ENCODE results near the gene NECAB3. TPM values are rescaled to one million over a fixed set of nuclear protein-coding genes. Genes with fewer than 3 reads are reported as not detected.
"Not testable (repeated sequence)": the region's sequence is repeated elsewhere in the genome, so short reads cannot be mapped to it uniquely, and the experiment has no call there.

The NECAB3 gene
- total RNA-seq, 1 donor from 2014 or later, result 26.9 TPM

- TF ChIP-seq CTCF (conservative IDR thresholded peaks at IDR 0.05; ENCODE audit: low read depth, low read length), result no peak
- H3K4me3 ChIP-seq (ENCODE audit: low read depth, low read length), result no peak overlapping the region
- DNase-seq (ENCODE audit: low read depth), result no peak
Observed at GRCh38 chr20:33651562-33652048, 22.6 kb downstream of the NECAB3 start.

GRCh38 chr20:33650753-33651561 lies 23.3 kb downstream of the NECAB3 start:
- TF ChIP-seq CTCF (conservative IDR thresholded peaks at IDR 0.05; ENCODE audit: low read depth, low read length), result no peak
- no peak overlapping the region for H3K4me3 ChIP-seq (ENCODE audit: low read depth, low read length)
- DNase-seq (ENCODE audit: low read depth), result no peak

GRCh38 chr20:33650111-33650752 lies 24.0 kb downstream of the NECAB3 start:
- TF ChIP-seq CTCF (conservative IDR thresholded peaks at IDR 0.05; ENCODE audit: low read depth, low read length), result no peak
- no peak overlapping the region for H3K4me3 ChIP-seq (ENCODE audit: low read depth, low read length)
- DNase-seq (ENCODE audit: low read depth), result no peak

- no peak for TF ChIP-seq CTCF (conservative IDR thresholded peaks at IDR 0.05; ENCODE audit: low read depth, low read length)
- no peak for DNase-seq (ENCODE audit: low read depth)
- no peak overlapping the region for H3K4me3 ChIP-seq (ENCODE audit: low read depth, low read length)
Observed at GRCh38 chr20:33649201-33649681, 25.0 kb downstream of the NECAB3 start.

GRCh38 chr20:33648396-33649004 lies 25.7 kb downstream of the NECAB3 start:
- DNase-seq (ENCODE audit: low read depth), result no peak
- no peak overlapping the region for H3K4me3 ChIP-seq (ENCODE audit: low read depth, low read length)
- no peak for TF ChIP-seq CTCF (conservative IDR thresholded peaks at IDR 0.05; ENCODE audit: low read depth, low read length)

GRCh38 chr20:33647603-33648395 lies 26.4 kb downstream of the NECAB3 start:
- no peak overlapping the region for H3K4me3 ChIP-seq (ENCODE audit: low read depth, low read length)
- no peak for TF ChIP-seq CTCF (conservative IDR thresholded peaks at IDR 0.05; ENCODE audit: low read depth, low read length)
- DNase-seq (ENCODE audit: low read depth), result no peak

- not testable (repeated sequence) for H3K4me3 ChIP-seq (ENCODE audit: low read depth, low read length); DNase-seq (ENCODE audit: low read depth)
Observed at GRCh38 chr20:33646959-33647602, 27.1 kb downstream of the NECAB3 start.

Measured in epithelial cell of proximal tubule (primary cell).